GM12873 (cell line): Measurements from ENCODE around the gene FARS2.

ENCODE experiments used
- CTCF ChIP-seq: IDR thresholded peaks from 2 replicates; pipeline ENCODE4 v1.5.1; 2012; ENCODE audit warnings: low read depth, mild to moderate bottlenecking, moderate library complexity, low read length, control low read depth; ENCODE audit not compliant: insufficient read depth; ENCODE audit errors: missing control alignments

The FARS2 gene

DNA sequence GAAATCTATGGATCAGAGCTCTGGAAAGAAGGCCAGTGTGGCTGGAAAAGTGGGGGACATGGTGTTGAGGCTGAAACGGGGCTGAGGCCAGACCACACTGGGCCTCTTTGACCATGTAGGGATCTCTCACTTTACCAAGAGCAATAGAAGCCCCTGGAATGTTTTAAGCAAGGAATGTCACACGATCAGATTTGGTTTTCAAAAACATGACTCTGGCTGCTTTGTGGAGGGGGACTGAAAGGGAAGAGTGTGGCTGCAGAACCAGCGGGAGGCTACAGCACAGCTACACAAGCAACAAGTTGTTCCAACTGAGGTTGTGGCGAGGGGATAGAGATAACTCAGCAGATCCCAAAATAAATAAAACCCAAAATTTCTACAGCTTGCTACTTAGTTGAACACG, 399.5 kb downstream of the FARS2 start:
- no peak for TF ChIP-seq CTCF

DNA sequence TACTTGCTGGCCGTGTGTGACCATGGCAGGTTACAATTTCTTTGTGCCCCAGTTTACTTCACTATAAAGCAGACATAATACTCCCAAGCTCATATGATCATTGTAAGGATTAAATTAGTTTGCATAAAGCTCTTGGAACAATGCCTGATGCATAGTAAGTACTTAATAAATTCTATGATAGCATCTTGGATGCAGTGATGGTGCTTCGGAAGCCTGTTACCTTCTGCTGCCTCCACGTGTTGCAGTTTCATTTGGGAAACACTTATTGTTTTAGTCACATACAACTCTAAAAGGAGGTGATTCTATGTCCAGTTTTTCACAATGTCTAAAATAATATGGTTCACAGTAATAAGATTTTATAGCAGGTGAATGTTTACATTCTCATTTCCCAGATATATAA, 401.5 kb downstream of the FARS2 start:
- TF ChIP-seq CTCF, result no peak

DNA sequence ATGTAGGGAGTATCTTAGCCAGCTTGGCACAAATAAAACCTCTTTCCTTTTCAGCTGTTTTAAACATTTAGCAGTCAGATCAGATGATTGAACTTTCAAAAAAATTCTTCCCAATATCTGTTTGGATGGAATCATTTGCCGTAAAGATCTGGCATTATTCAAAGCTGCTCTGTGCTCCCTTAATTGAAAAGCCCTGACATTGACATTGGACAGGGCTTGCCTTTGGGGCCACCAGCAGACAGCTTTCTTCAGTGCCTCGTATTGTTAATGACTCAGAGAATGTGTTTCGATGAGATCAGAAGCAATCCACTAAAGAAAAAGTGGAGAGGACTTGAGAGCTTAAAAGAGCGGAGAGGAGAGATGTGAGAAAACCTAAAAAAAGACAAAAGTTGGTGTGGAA, 401.9 kb downstream of the FARS2 start:
- no peak for TF ChIP-seq CTCF

DNA sequence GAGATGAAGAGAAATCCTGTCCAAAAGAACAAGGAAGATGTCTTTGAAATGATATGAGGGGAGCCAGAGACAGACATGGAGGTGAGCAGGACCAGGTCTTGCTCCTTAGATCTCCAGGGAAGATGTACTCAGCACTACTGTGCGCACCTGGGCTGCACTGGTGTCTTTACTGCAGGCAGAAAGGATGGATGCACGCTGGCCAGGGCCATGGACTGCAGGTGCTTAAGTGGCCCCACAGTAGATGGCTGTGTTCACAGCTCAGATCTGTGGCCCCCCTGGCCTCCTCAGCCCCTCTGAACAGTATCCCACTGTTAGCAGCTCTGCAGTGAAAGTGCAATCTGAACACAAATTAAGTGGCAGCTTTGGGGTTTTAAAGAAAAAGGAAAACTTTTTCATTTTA, 402.4 kb downstream of the FARS2 start:
- no peak for TF ChIP-seq CTCF

- TF ChIP-seq CTCF, result no peak
Measured at GRCh38 chr6:5664149-5664548, 402.8 kb downstream of the FARS2 start.

DNA sequence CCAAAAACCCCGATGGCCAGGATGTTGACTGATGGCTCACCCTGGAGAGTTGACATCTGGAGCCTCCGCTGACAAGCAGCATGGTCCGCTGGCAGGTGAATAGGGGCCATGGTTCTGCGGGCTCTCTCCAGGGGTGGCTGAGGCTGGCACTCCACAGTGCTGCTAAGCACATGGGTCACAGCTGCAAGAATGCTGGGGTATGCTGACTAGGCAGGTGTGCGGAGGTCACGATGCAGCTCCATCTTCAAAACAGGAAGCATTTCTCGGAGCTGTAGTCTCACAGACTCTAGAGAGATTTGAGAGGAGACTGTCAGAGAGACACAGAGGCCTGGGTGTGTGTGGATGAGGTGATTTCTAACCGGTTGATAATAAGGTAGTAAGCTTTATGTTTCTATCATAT, 403.9 kb downstream of the FARS2 start:
- no peak for TF ChIP-seq CTCF

- no peak for TF ChIP-seq CTCF
Measured at GRCh38 chr6:5665667-5666066, 404.4 kb downstream of the FARS2 start.

- TF ChIP-seq CTCF, result no peak
Measured at GRCh38 chr6:5666695-5667094, 405.4 kb downstream of the FARS2 start.
